GM18511 (cell line): ENCODE measurements around the gene FBLN5.
"Not testable (repeated sequence)": the region's sequence is repeated elsewhere in the genome, so short reads cannot be mapped to it uniquely, and the experiment has no call there.

ENCODE experiments used
- ATAC-seq: cut with Tn5 transposase; IDR thresholded peaks from one replicate; pipeline ENCODE4 v1.9.1; 2021; ENCODE audit warnings: mild to moderate bottlenecking, moderate library complexity; ENCODE audit not compliant: unreplicated experiment

Gene FBLN5

GRCh38 chr14:91888641-91889476 lies 58.6 kb downstream of the FBLN5 start:
- ATAC-seq = no peak

- ATAC-seq = no peak
Observed at GRCh38 chr14:91886961-91887360, 60.5 kb downstream of the FBLN5 start.

- ATAC-seq = no peak
Observed at GRCh38 chr14:91885839-91886238, 61.7 kb downstream of the FBLN5 start.

GRCh38 chr14:91885113-91885712 lies 62.3 kb downstream of the FBLN5 start:
- ATAC-seq = no peak

- no peak for ATAC-seq
Observed at GRCh38 chr14:91884664-91885063, 62.8 kb downstream of the FBLN5 start.

GRCh38 chr14:91883753-91884152 lies 63.7 kb downstream of the FBLN5 start:
- no peak for ATAC-seq

- no peak for ATAC-seq
Observed at GRCh38 chr14:91882776-91883175, 64.7 kb downstream of the FBLN5 start.

- ATAC-seq = no peak
Observed at GRCh38 chr14:91882369-91882768, 65.1 kb downstream of the FBLN5 start.

GRCh38 chr14:91879196-91879595 lies 68.3 kb downstream of the FBLN5 start:
- ATAC-seq = no peak

GRCh38 chr14:91878274-91878673 lies 69.2 kb downstream of the FBLN5 start:
- ATAC-seq = no peak

GRCh38 chr14:91877376-91877915 lies 70.0 kb downstream of the FBLN5 start:
- no peak for ATAC-seq

- ATAC-seq = no peak
Observed at GRCh38 chr14:91876492-91876891, 71.0 kb downstream of the FBLN5 start.

- ATAC-seq = no peak
Observed at GRCh38 chr14:91875525-91876286, 71.8 kb downstream of the FBLN5 start.

GRCh38 chr14:91873471-91874415 lies 73.8 kb downstream of the FBLN5 start:
- peak; percentile 83 for ATAC-seq

- peak; percentile 19 for ATAC-seq
Observed at GRCh38 chr14:91872517-91873470, 74.7 kb downstream of the FBLN5 start.

GRCh38 chr14:91872011-91872501 lies 75.4 kb downstream of the FBLN5 start:
- ATAC-seq = peak; percentile 47

GRCh38 chr14:91871401-91871800 lies 76.1 kb downstream of the FBLN5 start:
- ATAC-seq = not testable (repeated sequence)

- no peak for ATAC-seq
Observed at GRCh38 chr14:91870890-91871289, 76.6 kb downstream of the FBLN5 start.

GRCh38 chr14:91870001-91870400 lies 77.5 kb downstream of the FBLN5 start:
- no peak for ATAC-seq
